H1 (cell line): Measurements from ENCODE around the gene ZNF273. TPM values are rescaled to one million over a fixed set of nuclear protein-coding genes. Genes with fewer than 3 reads are reported as not detected.

Experiments
- CTCF ChIA-PET: fragments of 300-600 bp; sonication (Branson Sonifier 250); formaldehyde crosslinking; loops from one replicate; lab custom pipeline; 2021; ENCODE audit not compliant: partially characterized antibody; lab: Charles Lee
- POLR2A ChIA-PET: fragments of 300-600 bp; sonication (Branson Sonifier 250); formaldehyde crosslinking; loops from one replicate; lab custom pipeline; 2021; ENCODE audit warnings: inconsistent platforms; ENCODE audit not compliant: partially characterized antibody; lab: Charles Lee
- DNase-seq, 2 experiments: peaks; one replicate each; pipeline versions ENCODE4 v3.0.0 to v3.0.0-alpha.2; 2010 to 2022; ENCODE audit warnings: low spot score in 2 of 2, low read depth in 1 of 2, mixed read lengths in 1 of 2
- FAIRE-seq: peaks from 2 replicates; lab custom pipeline; 2011; peaks lifted over from hg19 to GRCh38; lab: Jason Lieb, UNC
- H2AFZ ChIP-seq: 2 replicates; pipeline ENCODE4 v1.8.1; 2012; ENCODE audit warnings: low read length, inconsistent platforms
- H2AK5ac ChIP-seq: 2 replicates; pipeline ENCODE4 v1.6.1; 2013; ENCODE audit warnings: low read depth, low read length
- H2BK120ac ChIP-seq: replicated peaks from 2 replicates; pipeline ENCODE3; 2013; ENCODE audit warnings: low read depth, low read length, inconsistent platforms
- H2BK12ac ChIP-seq: 2 replicates; pipeline ENCODE4 v1.6.1; 2013; ENCODE audit warnings: low read depth, low read length
- H2BK15ac ChIP-seq: 2 replicates; pipeline ENCODE4 v1.6.1; 2013; ENCODE audit warnings: low read length
- H2BK20ac ChIP-seq: 2 replicates; pipeline ENCODE4 v1.6.1; 2013; ENCODE audit warnings: low read length
- H2BK5ac ChIP-seq: 2 replicates; pipeline ENCODE4 v1.6.1; 2013; ENCODE audit warnings: low read depth, low read length
- H3K14ac ChIP-seq: 2 replicates; pipeline ENCODE4 v1.6.1; 2013; ENCODE audit warnings: inconsistent platforms; ENCODE audit not compliant: insufficient read length
- H3K18ac ChIP-seq: 2 replicates; pipeline ENCODE4 v1.6.1; 2013; ENCODE audit warnings: low read length; ENCODE audit errors: extremely low read depth
- H3K23ac ChIP-seq: 2 replicates; pipeline ENCODE4 v1.6.1; 2013; ENCODE audit warnings: inconsistent platforms; ENCODE audit not compliant: insufficient read length
- H3K23me2 ChIP-seq: 2 replicates; pipeline ENCODE4 v1.6.1; 2013; ENCODE audit warnings: low read depth, low read length
- H3K27ac ChIP-seq: 2 replicates; pipeline ENCODE4 v1.6.1; 2011; ENCODE audit warnings: low read depth, low read length, inconsistent platforms
- H3K27me3 ChIP-seq, 4 experiments: replicated peaks in 1 of 4; 1 replicate in 1 of 4; 2 replicates in 3 of 4; pipeline versions ENCODE4 v1.6.1 to v1.8.1; 2011 to 2013; ENCODE audit warnings: low read length in 3 of 4, mild to moderate bottlenecking in 3 of 4, inconsistent platforms in 2 of 4, mixed read lengths in 2 of 4, moderate library complexity in 1 of 4; ENCODE audit not compliant: control insufficient read depth in 3 of 4, insufficient read depth in 3 of 4; ENCODE audit errors: extremely low read depth in 1 of 4
- H3K36me3 ChIP-seq, 4 experiments: 2 replicates each; pipeline versions ENCODE4 v1.6.1 to v1.8.1; 2011 to 2013; ENCODE audit warnings: mild to moderate bottlenecking in 4 of 4, low read length in 3 of 4, moderate library complexity in 2 of 4, control low read depth in 1 of 4, inconsistent platforms in 1 of 4; ENCODE audit not compliant: insufficient read depth in 4 of 4, control insufficient read depth in 2 of 4
- H3K4ac ChIP-seq: replicated peaks from 2 replicates; pipeline ENCODE3; 2013; ENCODE audit warnings: low read length, low read depth, mixed read lengths, inconsistent platforms; ENCODE audit not compliant: insufficient read length
- H3K4me1 ChIP-seq, 4 experiments: replicated peaks in 1 of 4; 1 replicate in 1 of 4; 2 replicates in 3 of 4; pipeline versions ENCODE4 v1.6.1 to v1.8.1; 2011 to 2013; ENCODE audit warnings: low read length in 3 of 4, inconsistent platforms in 2 of 4, mixed read lengths in 1 of 4; ENCODE audit not compliant: insufficient read depth in 4 of 4, control insufficient read depth in 3 of 4
- H3K4me2 ChIP-seq, 2 experiments: 2 replicates each; pipeline versions ENCODE4 v1.6.1 to v1.8.1; 2011 to 2013; ENCODE audit warnings: low read depth in 2 of 2, low read length in 2 of 2, control low read depth in 1 of 2, inconsistent platforms in 1 of 2, mild to moderate bottlenecking in 1 of 2; ENCODE audit not compliant: insufficient read depth in 1 of 2
- H3K4me3 ChIP-seq, 4 experiments: fragments of 200-600, 300-600 bp in 1 of 4; sonication (generic), shearing (Covaris generic), sonication (Bioruptor Twin) in 1 of 4; 2 replicates each; pipeline versions ENCODE4 v1.5.1 to v1.8.1; 2011 to 2016; ENCODE audit warnings: low read length in 4 of 4, low read depth in 3 of 4, control low read depth in 2 of 4, inconsistent platforms in 2 of 4, mild to moderate bottlenecking in 2 of 4, mixed read lengths in 1 of 4, moderate library complexity in 1 of 4; ENCODE audit not compliant: insufficient read depth in 2 of 4; ENCODE audit errors: extremely low read depth in 1 of 4
- H3K56ac ChIP-seq: replicated peaks from 2 replicates; pipeline ENCODE3; 2013; ENCODE audit warnings: low read depth, mild to moderate bottlenecking, mixed read lengths, low read length, inconsistent platforms; ENCODE audit not compliant: insufficient read length
- H3K79me1 ChIP-seq: 2 replicates; pipeline ENCODE4 v1.6.1; 2013; ENCODE audit warnings: low read depth, low read length, control low read depth
- H3K79me2 ChIP-seq, 2 experiments: 2 replicates each; pipeline versions ENCODE4 v1.6.1 to v1.8.1; 2012 to 2013; ENCODE audit warnings: low read length in 2 of 2, mild to moderate bottlenecking in 2 of 2, inconsistent platforms in 1 of 2; ENCODE audit not compliant: insufficient read depth in 2 of 2, control insufficient read depth in 1 of 2
- H3K9ac ChIP-seq, 4 experiments: replicated peaks in 1 of 4; 1 replicate in 1 of 4; 2 replicates in 3 of 4; pipeline versions ENCODE4 v1.6.1 to v1.8.1; 2011 to 2013; ENCODE audit warnings: low read depth in 3 of 4, low read length in 3 of 4, control low read depth in 2 of 4, mild to moderate bottlenecking in 2 of 4, moderate library complexity in 2 of 4, inconsistent platforms in 1 of 4; ENCODE audit errors: extremely low read depth in 1 of 4
- H3K9me3 ChIP-seq, 2 experiments: 2 replicates each; pipeline versions ENCODE4 v1.6.1 to v1.8.1; 2012 to 2013; ENCODE audit warnings: mild to moderate bottlenecking in 2 of 2, moderate library complexity in 2 of 2, control low read depth in 1 of 2, inconsistent platforms in 1 of 2, low read depth in 1 of 2, low read length in 1 of 2, mixed read lengths in 1 of 2; ENCODE audit not compliant: insufficient read depth in 2 of 2
- H4K20me1 ChIP-seq, 2 experiments: replicated peaks in 1 of 2; 2 replicates each; pipeline versions ENCODE3 to v1.8.1; 2011 to 2013; ENCODE audit warnings: inconsistent platforms in 2 of 2, low read length in 2 of 2, mild to moderate bottlenecking in 1 of 2; ENCODE audit not compliant: insufficient read depth in 2 of 2, control insufficient read depth in 1 of 2
- H4K5ac ChIP-seq: 2 replicates; pipeline ENCODE4 v1.6.1; 2013; ENCODE audit warnings: low read length, low read depth, mixed read lengths, inconsistent platforms; ENCODE audit not compliant: insufficient read length
- H4K8ac ChIP-seq: 2 replicates; pipeline ENCODE4 v1.8.0; 2013; ENCODE audit warnings: mild to moderate bottlenecking, moderate library complexity, low read length, inconsistent platforms; ENCODE audit not compliant: insufficient read depth; ENCODE audit errors: extremely low read depth
- H4K91ac ChIP-seq: replicated peaks from 2 replicates; pipeline ENCODE3; 2013; ENCODE audit warnings: low read length, mixed read lengths, inconsistent platforms; ENCODE audit not compliant: insufficient read length
- EGR1 ChIP-seq: IDR thresholded peaks from 2 replicates; pipeline ENCODE4 v1.6.1; 2011; ENCODE audit warnings: low read depth, low read length, borderline replicate concordance
- WGBS, 2 experiments: shearing (Covaris generic) in 1 of 2; methylation state at CpG; one replicate each; pipeline versions ENCODE4 v1.1.6 to v1.1.7; 2013 to 2015; ENCODE audit warnings: low lambda C conversion rate in 2 of 2, mixed read lengths in 2 of 2, inconsistent platforms in 1 of 2, low coverage in 1 of 2, missing lambda C conversion rate in 1 of 2; ENCODE audit not compliant: insufficient replicate concordance in 2 of 2, insufficient coverage in 1 of 2, insufficient read length in 1 of 2; ENCODE audit errors: extremely low coverage in 1 of 2, missing lambda C conversion rate in 1 of 2; 5-methylcytosine and 5-hydroxymethylcytosine counted together
- polyA plus RNA-seq, 7 experiments: library from polyadenylated mRNA; depleted of rRNA in 3 of 7; stranded (reverse) in 5 of 7; unstranded in 2 of 7; fragments of >200 nt in 5 of 7; fragments of 200-250 nt in 2 of 7; gene quantifications; 1 replicate in 5 of 7; 2 replicates in 1 of 7; 4 replicates in 1 of 7; pipeline versions ENCODE4 v1.2.1 to v1.2.3, GENCODE V29; 2011 to 2013; ENCODE audit warnings: missing spikeins in 2 of 7, mixed read lengths in 2 of 7
- total RNA-seq: library from RNA; stranded (reverse); fragmentation: NEBNext Ultra II Directional; extraction: Animal tissue kit (Norgen Biotek cat#: 25700); gene quantifications from 2 replicates; pipeline ENCODE4 v1.2.1, GENCODE V29; 2021

ZNF273 gene
- total and polyA plus RNA-seq, 2 of the 8 experiments (the other 6 are each of a cell fraction or from before 2014, with no cell fraction given), result 6.2 to 23.2 TPM

DNA sequence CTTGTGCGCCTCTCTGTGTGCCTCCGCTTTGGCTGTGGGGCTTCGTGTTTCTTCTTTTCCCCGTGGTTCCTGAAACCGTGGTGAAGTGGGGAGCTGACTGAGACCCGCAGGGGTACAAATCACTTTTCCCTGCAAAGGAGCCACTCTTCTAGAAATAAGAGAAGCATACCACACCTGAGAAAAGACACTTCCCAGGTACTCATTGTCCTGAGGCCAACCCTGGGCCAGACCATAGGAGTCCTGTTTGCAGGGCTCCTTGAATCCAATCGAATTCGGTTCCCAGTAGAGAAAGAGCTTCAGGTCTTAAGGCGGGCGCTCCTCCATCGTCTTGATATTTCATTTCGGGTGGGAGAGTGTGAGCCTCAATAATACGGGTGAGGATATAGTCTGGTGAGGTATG lies 32.4 kb upstream of the ZNF273 start:
- no peak overlapping the region for H2AFZ ChIP-seq
- no peak overlapping the region for H3K27ac ChIP-seq
- no peak overlapping the region for H2BK12ac ChIP-seq
- TF ChIP-seq EGR1, result no peak
- TF ChIP-seq, all 59 proteins: peak for 0
- Histone ChIP-seq H3K4ac (no peak overlapping the region), H3K27me3 (no peaks in the 10 kb centered on the region; a peak in 1 of 7 replicates), H3K9ac (no peak overlapping the region), H3K23me2 (0 out of 2 replicates have a peak, but pooled peaks cover 1% of the 10 kb centered on the region), H4K91ac (no peak overlapping the region), H4K8ac (no peak overlapping the region), H3K4me1 (no peaks in the 10 kb centered on the region), H3K4me2 (no peak overlapping the region), H3K18ac (no peak overlapping the region), H3K56ac (no peak overlapping the region), H4K20me1 (no peaks in the 10 kb centered on the region), H3K4me3 (no peak overlapping the region), H2BK5ac (no peak overlapping the region), H3K79me2 (no peaks in the 10 kb centered on the region), H3K14ac (no peak overlapping the region), H2BK15ac (no peak overlapping the region), H2AK5ac (no peak overlapping the region), H3K23ac (no peak overlapping the region), H3K79me1 (no peaks in the 10 kb centered on the region; the same call in 1 of the 2 replicates), H4K5ac (no peak overlapping the region), H2BK20ac (no peak overlapping the region), H3K9me3 (peaks cover 12 to 56% of the 10 kb centered on the region in 2 experiments; a peak in 3 of 4 replicates), H2BK120ac (no peak overlapping the region), H3K36me3 (no peaks in the 10 kb centered on the region)
- POLR2A ChIA-PET, result no interaction called here
- 87% methylated on average over 13 of the region's 13 CpGs; no CpG with 5 or more reads in 1 of the 2 experiments for WGBS, 2 experiments
- FAIRE-seq, result no peak
- DNase-seq, result no peak
- CTCF ChIA-PET, result no interaction called here
